ENCODE data around the gene KIAA1614.

KIAA1614 gene

DNA sequence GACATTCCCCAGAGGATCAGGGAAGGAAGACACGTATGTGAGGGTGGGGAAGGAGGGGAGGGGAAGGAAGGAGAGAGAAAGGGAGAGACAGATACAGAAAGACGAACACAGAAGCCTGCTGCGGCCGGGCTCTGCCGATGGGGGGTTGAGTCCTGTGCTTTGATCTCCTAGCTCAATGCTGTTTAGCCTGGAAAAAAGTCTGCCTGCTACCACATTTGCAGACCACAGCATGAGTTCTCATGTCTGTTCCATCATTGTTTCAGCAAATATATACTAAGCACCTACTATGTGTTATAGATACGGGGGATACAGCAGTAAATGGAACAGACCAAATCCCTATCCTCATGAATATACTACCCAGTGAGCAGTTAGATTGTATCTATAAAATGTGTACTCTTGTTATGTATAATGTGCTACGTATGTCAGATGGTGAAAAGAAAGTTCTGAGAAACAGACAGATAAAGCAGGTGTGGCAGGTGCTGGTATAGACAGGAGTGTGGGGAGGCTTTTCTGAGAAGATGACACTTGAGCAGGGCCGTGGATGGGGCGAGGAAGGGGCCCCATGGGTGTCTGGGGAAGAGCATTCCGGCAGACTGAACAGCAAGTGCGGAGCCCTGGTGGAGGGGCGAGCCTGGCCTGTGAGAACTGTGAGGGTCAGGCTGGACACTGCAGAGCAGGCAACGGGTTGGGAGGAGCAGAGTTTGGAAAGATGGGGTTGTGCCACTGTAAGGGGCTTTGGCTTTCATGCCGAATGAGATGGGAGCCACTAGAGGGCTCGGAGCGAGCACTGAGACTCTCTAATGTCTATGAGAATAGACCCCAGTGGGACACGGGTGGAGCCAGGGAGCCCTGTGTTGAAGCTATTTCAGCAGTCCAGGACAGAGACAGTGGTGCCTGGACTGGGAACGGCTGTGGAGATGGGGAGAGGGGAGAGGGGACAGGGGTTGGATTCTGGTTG lies 34.1 kb downstream of the KIAA1614 start:
- WGBS, 2 experiments (ENCODE audit: insufficient coverage in 2 of 2): 90 to 93% methylated on average over 14 to 17 of the region's 18 CpGs
- peaks cover 23% of the 10 kb centered on the region for H3K36me3 ChIP-seq (ENCODE audit: control insufficient read depth, insufficient read depth, low read length)
- H3K9me3 ChIP-seq (ENCODE audit: control insufficient read depth, low read length): no peaks in the 10 kb centered on the region
- no peak overlapping the region for H3K27ac ChIP-seq (ENCODE audit: low read depth, low read length, severe bottlenecking)
- H3K4me1 ChIP-seq (ENCODE audit: control insufficient read depth, insufficient read depth, low read length, poor library complexity, severe bottlenecking): no peaks in the 10 kb centered on the region
- no peak overlapping the region for H3K4me3 ChIP-seq (ENCODE audit: extremely low read depth, insufficient read depth, low read length, poor library complexity, severe bottlenecking)

DNA sequence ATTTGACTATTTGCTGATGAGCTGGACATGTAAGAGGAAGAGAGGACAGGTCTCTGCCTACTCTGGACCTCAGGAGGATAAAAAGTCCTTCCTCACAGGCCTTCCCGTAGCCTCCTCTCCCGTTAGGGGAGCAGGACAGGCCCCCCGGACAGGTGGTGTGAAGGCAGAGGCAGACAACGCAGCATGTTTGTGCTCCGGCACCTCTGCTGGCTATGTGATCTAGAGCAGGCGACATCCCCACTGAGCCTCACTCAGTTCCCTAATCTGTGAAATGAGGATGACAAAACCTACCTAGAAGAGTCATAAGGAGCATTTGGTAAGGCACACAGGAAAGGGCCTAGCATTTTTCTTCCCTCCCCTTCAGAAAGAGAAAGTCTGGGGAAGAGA lies 34.8 kb downstream of the KIAA1614 start:
- Histone ChIP-seq H3K9me3 (ENCODE audit: control insufficient read depth, low read length) (no peaks in the 10 kb centered on the region), H3K27ac (ENCODE audit: low read depth, low read length, severe bottlenecking) (no peak overlapping the region), H3K4me3 (ENCODE audit: extremely low read depth, insufficient read depth, low read length, poor library complexity, severe bottlenecking) (no peak overlapping the region), H3K4me1 (ENCODE audit: control insufficient read depth, insufficient read depth, low read length, poor library complexity, severe bottlenecking) (no peaks in the 10 kb centered on the region), H3K36me3 (ENCODE audit: control insufficient read depth, insufficient read depth, low read length) (peaks cover 23% of the 10 kb centered on the region)
- 90 to 97% methylated on average over 5 to 6 of the region's 6 CpGs for WGBS, 2 experiments (ENCODE audit: insufficient coverage in 2 of 2)

DNA sequence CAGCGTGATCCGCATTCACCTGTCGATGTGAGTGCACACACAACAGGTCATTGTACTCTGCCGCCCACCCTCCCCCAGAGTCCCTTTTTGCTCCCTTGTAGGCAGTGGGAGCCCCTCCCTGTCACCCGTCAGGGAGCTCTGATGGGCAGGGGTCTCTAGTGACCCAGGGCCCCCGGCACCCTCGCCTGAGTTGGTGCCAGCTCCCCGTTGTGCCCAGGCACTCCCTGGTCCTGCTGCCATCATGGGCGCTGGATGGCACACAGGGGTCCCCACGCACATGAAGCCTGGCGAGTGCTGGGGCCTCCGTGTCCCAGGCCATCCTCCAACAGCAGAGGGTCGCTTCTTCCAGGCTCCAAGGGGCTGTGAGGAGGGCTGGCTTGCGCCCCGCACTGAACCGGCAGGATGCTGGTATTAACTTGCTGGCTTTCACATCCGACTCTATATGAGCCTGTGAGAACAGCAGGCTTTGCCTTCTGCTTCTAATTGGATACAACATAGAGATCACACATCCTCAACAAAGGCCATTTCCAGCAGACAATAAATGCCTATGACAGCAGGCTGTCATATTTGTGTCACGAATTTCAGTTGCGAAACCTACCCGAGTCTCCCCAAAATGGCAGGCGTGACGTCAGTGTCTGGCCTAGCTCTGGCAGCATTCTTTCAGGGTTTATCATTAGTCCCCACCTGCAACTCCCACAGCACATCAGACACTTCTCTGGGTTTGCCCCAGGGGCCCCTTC lies 35.4 kb downstream of the KIAA1614 start:
- Histone ChIP-seq H3K4me3 (ENCODE audit: extremely low read depth, insufficient read depth, low read length, poor library complexity, severe bottlenecking) (no peak overlapping the region), H3K27ac (ENCODE audit: low read depth, low read length, severe bottlenecking) (no peak overlapping the region), H3K4me1 (ENCODE audit: control insufficient read depth, insufficient read depth, low read length, poor library complexity, severe bottlenecking) (no peaks in the 10 kb centered on the region), H3K36me3 (ENCODE audit: control insufficient read depth, insufficient read depth, low read length) (peaks cover 23% of the 10 kb centered on the region), H3K9me3 (ENCODE audit: control insufficient read depth, low read length) (no peaks in the 10 kb centered on the region)
- WGBS, 2 experiments (ENCODE audit: insufficient coverage in 2 of 2): 94 to 96% methylated on average over 19 of the region's 22 CpGs

DNA sequence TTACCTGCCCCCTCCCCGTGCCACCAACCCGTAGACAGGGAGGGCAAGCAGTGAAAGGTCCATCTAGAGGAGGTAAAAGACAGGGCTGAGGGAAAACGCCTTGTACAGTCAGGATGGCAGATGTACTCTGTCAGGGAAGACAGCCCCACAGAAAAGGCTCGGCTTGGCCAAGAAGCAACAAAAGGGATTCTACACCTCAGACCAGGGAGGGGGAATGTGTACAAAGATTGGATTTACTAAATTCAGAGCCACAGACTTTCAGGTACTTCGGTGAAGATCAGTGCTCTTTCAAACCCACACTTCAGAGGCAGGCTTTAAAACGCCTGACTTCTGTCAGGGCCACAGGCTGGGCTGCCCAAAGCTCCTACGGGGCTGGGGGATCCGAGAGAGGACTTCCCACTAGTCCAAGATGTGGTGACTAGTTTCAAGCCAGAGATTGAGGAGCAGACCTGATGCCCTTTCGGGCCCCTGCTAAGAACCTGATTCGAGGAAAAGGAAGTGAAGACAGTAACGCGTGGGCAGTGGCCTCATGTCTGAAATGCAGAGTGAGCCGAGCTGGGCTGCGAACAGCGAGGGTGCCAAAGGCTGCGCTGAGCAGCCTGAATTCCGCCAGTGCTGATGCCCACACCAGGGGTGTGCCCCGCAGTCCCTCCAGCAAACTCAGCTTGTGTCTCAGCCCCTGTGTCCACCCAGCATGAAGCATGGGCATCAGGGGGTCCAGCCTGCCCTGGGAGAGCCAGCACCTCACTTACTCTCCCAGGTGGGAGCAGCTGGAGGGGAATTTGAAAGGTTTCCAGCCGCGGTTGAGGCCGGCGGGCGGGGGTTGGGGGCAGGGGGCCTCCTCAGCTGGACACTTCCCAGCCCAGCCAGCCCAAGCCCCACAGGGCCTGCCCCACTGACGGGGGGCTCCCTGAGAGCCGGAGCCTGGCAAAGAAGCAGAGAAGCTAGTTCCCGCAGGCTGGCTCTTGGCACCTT lies 36.2 kb downstream of the KIAA1614 start:
- Histone ChIP-seq H3K27ac (ENCODE audit: low read depth, low read length, severe bottlenecking) (no peak overlapping the region), H3K9me3 (ENCODE audit: control insufficient read depth, low read length) (no peaks in the 10 kb centered on the region), H3K36me3 (ENCODE audit: control insufficient read depth, insufficient read depth, low read length) (peaks cover 23% of the 10 kb centered on the region), H3K4me3 (ENCODE audit: extremely low read depth, insufficient read depth, low read length, poor library complexity, severe bottlenecking) (no peak overlapping the region), H3K4me1 (ENCODE audit: control insufficient read depth, insufficient read depth, low read length, poor library complexity, severe bottlenecking) (no peaks in the 10 kb centered on the region)
- 76 to 81% methylated on average over 19 to 24 of the region's 26 CpGs for WGBS, 2 experiments (ENCODE audit: insufficient coverage in 2 of 2)

DNA sequence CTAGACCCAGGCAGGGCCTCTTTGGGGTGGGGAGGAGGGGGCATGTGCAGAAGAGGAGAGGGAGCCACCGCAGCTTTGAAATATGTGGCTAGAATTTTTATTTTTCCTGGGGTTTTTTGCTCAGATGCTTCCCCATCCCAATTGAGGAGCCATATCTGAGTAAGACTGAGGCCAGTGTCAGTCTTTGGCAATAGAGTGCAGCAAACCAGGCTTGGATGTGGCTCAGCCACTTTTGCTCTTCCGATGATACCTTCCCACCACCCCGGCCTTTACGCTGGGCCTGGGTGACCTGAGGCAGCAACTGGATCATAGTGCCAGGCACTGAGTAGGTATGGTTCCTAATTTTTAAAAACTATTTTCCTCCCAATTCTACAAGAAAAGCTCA lies 36.9 kb downstream of the KIAA1614 start:
- WGBS, 2 experiments (ENCODE audit: insufficient coverage in 2 of 2): 80 to 100% methylated on average over 1 to 4 of the region's 4 CpGs
- no peaks in the 10 kb centered on the region for H3K9me3 ChIP-seq (ENCODE audit: control insufficient read depth, low read length)
- no peak overlapping the region for H3K27ac ChIP-seq (ENCODE audit: low read depth, low read length, severe bottlenecking)
- peaks cover 27% of the 10 kb centered on the region for H3K36me3 ChIP-seq (ENCODE audit: control insufficient read depth, insufficient read depth, low read length)
- H3K4me3 ChIP-seq (ENCODE audit: extremely low read depth, insufficient read depth, low read length, poor library complexity, severe bottlenecking): no peak overlapping the region
- no peaks in the 10 kb centered on the region for H3K4me1 ChIP-seq (ENCODE audit: control insufficient read depth, insufficient read depth, low read length, poor library complexity, severe bottlenecking)

DNA sequence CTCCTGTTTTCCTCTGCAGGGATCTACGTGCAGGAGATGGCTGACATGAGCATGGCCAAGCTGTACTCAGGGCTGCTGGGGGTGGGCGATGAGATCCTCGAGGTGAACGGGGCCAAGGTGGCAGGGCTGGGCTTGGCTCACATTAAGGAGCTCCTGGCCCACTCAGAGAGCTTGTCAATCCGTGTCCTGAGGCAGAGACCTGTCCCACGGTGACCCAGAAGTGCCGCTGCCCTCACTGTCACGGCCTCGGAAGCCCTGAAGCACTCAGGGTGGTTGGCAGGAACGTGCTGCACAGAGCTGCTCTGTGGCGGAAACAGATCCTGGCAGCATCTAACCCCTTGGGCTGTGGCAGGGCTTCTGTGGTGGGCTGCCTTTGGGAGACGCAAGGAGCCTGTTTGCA lies 37.6 kb downstream of the KIAA1614 start:
- 91 to 97% methylated on average over 11 to 12 of the region's 12 CpGs for WGBS, 2 experiments (ENCODE audit: insufficient coverage in 2 of 2)
- Histone ChIP-seq H3K9me3 (ENCODE audit: control insufficient read depth, low read length) (no peaks in the 10 kb centered on the region), H3K4me3 (ENCODE audit: extremely low read depth, insufficient read depth, low read length, poor library complexity, severe bottlenecking) (no peak overlapping the region), H3K27ac (ENCODE audit: low read depth, low read length, severe bottlenecking) (no peak overlapping the region), H3K4me1 (ENCODE audit: control insufficient read depth, insufficient read depth, low read length, poor library complexity, severe bottlenecking) (no peaks in the 10 kb centered on the region), H3K36me3 (ENCODE audit: control insufficient read depth, insufficient read depth, low read length) (peaks cover 33% of the 10 kb centered on the region)

DNA sequence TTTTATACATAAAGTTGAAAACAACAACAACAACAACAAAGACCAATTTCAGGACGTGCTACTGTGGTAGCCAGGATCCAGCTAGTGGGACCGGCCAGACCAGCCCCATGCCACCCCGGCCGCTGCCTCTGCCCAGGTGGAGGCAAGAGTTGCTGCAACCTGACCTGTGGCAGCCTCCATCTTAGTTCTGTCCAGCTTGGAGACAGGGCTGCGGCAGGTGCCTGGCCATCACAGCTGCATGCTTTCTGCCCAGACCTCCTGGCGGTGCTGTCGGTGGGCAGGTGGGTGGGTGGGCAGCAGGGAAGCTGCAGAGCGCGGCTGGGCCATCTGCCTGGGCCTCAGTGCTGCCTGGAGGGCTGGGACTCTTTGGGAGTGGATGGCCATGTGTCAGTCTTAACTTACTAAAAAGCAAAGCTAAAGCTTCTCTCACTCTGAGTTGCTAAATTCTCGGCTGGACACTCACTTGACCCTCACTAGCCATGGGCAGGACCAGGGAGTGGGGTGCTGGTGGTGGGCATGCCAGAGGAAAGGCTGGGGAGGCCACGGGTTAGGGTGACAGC lies 38.6 kb downstream of the KIAA1614 start:
- Histone ChIP-seq H3K9me3 (ENCODE audit: control insufficient read depth, low read length) (no peaks in the 10 kb centered on the region), H3K36me3 (ENCODE audit: control insufficient read depth, insufficient read depth, low read length) (peaks cover 33% of the 10 kb centered on the region), H3K27ac (ENCODE audit: low read depth, low read length, severe bottlenecking) (no peak overlapping the region), H3K4me3 (ENCODE audit: extremely low read depth, insufficient read depth, low read length, poor library complexity, severe bottlenecking) (no peak overlapping the region), H3K4me1 (ENCODE audit: control insufficient read depth, insufficient read depth, low read length, poor library complexity, severe bottlenecking) (no peaks in the 10 kb centered on the region)
- 88 to 89% methylated on average over 7 to 8 of the region's 11 CpGs for WGBS, 2 experiments (ENCODE audit: insufficient coverage in 2 of 2)

DNA sequence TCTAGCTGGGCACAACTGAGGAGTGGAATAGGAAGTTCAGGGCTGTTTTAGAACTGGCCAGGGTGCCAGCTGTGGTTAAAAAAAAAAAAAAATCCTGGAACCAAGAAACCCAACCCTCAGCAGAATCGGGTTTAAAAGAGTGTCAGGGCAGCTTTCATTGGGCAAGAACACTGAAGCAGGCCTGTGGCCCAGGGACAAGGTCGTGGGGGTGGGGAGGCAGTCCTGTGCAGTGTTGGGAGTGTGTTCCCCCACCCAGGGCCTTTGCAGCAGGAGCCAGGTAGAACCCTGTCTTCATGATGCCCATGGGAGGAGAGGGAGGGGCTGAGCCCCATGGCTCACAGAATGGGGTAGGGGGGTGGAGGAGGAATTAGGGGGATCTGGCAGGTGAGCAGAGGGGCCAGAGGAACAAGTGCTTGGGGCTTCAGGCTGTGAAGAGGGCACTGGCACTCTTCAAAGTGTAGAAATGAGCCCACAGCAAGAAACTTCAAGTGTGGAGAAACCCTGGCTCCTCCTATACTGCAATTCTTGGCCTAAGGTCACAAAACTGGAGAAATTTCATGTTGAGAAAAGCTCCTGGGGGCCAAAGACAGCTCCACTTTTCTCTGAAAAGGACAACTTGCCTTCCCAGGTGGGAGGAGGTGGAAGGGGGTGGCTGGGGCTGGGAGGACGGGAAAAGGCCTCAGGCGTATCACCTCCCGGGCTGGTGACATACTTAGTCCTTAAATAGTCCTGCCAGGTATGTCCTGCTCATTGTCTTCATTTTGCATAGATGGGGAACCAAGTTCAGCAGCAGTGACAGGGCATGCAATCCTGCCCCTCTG lies 39.3 kb downstream of the KIAA1614 start:
- Histone ChIP-seq H3K27ac (ENCODE audit: low read depth, low read length, severe bottlenecking) (no peak overlapping the region), H3K4me3 (ENCODE audit: extremely low read depth, insufficient read depth, low read length, poor library complexity, severe bottlenecking) (no peak overlapping the region), H3K9me3 (ENCODE audit: control insufficient read depth, low read length) (no peaks in the 10 kb centered on the region), H3K4me1 (ENCODE audit: control insufficient read depth, insufficient read depth, low read length, poor library complexity, severe bottlenecking) (no peaks in the 10 kb centered on the region), H3K36me3 (ENCODE audit: control insufficient read depth, insufficient read depth, low read length) (peaks cover 30% of the 10 kb centered on the region)
- WGBS, 2 experiments (ENCODE audit: insufficient coverage in 2 of 2): 70 to 71% methylated on average over 4 of the region's 5 CpGs

DNA sequence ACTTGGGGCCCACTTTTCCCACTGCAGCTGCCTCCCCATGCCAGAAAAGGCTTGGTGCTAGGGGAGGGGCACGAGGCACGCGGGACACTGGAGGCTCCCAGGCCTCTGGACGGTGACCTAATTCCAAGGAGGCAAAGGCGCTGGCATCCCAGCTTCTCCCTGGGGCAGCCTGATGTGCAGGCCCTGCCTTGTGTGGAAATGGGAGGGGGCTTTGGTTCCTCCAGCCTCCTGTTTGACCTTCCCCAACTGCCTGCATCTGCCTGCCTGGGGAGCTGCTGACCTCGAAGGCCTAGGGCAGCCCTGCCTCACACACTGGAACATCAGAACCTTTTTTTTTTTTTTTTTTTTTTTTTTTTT lies 39.9 kb downstream of the KIAA1614 start:
- Histone ChIP-seq H3K9me3 (ENCODE audit: control insufficient read depth, low read length) (no peaks in the 10 kb centered on the region), H3K27ac (ENCODE audit: low read depth, low read length, severe bottlenecking) (no peak overlapping the region), H3K4me3 (ENCODE audit: extremely low read depth, insufficient read depth, low read length, poor library complexity, severe bottlenecking) (no peak overlapping the region), H3K36me3 (ENCODE audit: control insufficient read depth, insufficient read depth, low read length) (peaks cover 30% of the 10 kb centered on the region), H3K4me1 (ENCODE audit: control insufficient read depth, insufficient read depth, low read length, poor library complexity, severe bottlenecking) (no peaks in the 10 kb centered on the region)
- WGBS, 2 experiments (ENCODE audit: insufficient coverage in 2 of 2): 82 to 87% methylated on average over 3 to 4 of the region's 6 CpGs
